Neural crest cell (in vitro differentiated cells): ENCODE measurements around the gene SDK1. TPM values are rescaled to one million over a fixed set of nuclear protein-coding genes. Genes with fewer than 3 reads are reported as not detected.

Experiments
- DNase-seq: peaks from one replicate; pipeline ENCODE4 v3.0.0; 2021; ENCODE audit warnings: low read depth, mixed read lengths, low spot score
- H3K27ac Mint-ChIP-seq: one replicate; pipeline ENCODE4 v1.8.0; 2021; ENCODE audit warnings: mild to moderate bottlenecking, mixed read lengths; ENCODE audit not compliant: unreplicated experiment
- H3K27me3 Mint-ChIP-seq: 2 replicates; pipeline ENCODE4 v1.8.0; 2021; ENCODE audit warnings: low read depth, mild to moderate bottlenecking, mixed read lengths
- H3K36me3 Mint-ChIP-seq: 2 replicates; pipeline ENCODE4 v1.8.0; 2021; ENCODE audit warnings: low read depth, mild to moderate bottlenecking, mixed read lengths
- H3K4me1 Mint-ChIP-seq: 2 replicates; pipeline ENCODE4 v1.8.0; 2021; ENCODE audit warnings: mixed read lengths
- H3K4me3 Mint-ChIP-seq: one replicate; pipeline ENCODE4 v1.8.0; 2021; ENCODE audit warnings: mild to moderate bottlenecking, mixed read lengths
- H3K9me3 Mint-ChIP-seq: 2 replicates; pipeline ENCODE4 v1.8.0; 2021; ENCODE audit warnings: mixed read lengths
- total RNA-seq: library from RNA; stranded (reverse); gene quantifications from 2 replicates; pipeline ENCODE4 v1.2.1, GENCODE V29; 2021
- TF ChIP-seq, protein P1 (sequence below): fragments of 200-600 bp; sonication (generic); conservative IDR thresholded peaks from 2 replicates; pipeline ENCODE4 v1.5.0; 2021; ENCODE audit warnings: antibody characterized with exemption, mild to moderate bottlenecking

Gene SDK1
- total RNA-seq, 1 donor from 2014 or later: 11.6 TPM

DNA sequence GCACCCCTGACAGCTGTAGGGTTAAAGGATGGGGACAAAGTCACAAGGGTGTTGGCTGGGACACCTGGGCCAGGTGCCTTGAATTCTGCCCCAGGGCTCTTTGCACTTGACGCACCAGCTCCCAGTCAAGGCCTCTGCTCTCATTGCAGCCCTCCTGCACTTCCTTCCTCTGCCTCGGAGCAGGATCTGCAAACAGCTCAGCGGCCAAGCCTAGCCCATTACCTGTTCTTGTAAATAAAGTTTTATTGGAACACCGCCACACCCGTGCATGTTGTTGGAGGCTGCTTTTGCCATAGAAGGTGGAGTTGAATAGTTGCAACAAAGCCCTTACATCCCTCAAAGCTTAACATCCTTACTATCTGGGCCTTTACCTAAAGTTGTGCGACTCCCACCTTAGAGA lies 897.2 kb downstream of the SDK1 start:
- H3K36me3 Mint-ChIP-seq: no peaks in the 10 kb centered on the region
- no peak for DNase-seq
- no peak overlapping the region for H3K4me3 Mint-ChIP-seq
- H3K4me1 Mint-ChIP-seq: peaks cover 21% of the 10 kb centered on the region
- TF ChIP-seq, protein P1, sequence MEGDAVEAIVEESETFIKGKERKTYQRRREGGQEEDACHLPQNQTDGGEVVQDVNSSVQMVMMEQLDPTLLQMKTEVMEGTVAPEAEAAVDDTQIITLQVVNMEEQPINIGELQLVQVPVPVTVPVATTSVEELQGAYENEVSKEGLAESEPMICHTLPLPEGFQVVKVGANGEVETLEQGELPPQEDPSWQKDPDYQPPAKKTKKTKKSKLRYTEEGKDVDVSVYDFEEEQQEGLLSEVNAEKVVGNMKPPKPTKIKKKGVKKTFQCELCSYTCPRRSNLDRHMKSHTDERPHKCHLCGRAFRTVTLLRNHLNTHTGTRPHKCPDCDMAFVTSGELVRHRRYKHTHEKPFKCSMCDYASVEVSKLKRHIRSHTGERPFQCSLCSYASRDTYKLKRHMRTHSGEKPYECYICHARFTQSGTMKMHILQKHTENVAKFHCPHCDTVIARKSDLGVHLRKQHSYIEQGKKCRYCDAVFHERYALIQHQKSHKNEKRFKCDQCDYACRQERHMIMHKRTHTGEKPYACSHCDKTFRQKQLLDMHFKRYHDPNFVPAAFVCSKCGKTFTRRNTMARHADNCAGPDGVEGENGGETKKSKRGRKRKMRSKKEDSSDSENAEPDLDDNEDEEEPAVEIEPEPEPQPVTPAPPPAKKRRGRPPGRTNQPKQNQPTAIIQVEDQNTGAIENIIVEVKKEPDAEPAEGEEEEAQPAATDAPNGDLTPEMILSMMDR: no peak
- no peak overlapping the region for H3K27ac Mint-ChIP-seq
- no peaks in the 10 kb centered on the region for H3K9me3 Mint-ChIP-seq
- H3K27me3 Mint-ChIP-seq: no peaks in the 10 kb centered on the region

- TF ChIP-seq, protein P1: no peak
- H3K27me3 Mint-ChIP-seq: no peaks in the 10 kb centered on the region
- H3K27ac Mint-ChIP-seq: no peak overlapping the region
- H3K4me3 Mint-ChIP-seq: no peak overlapping the region
- no peaks in the 10 kb centered on the region for H3K36me3 Mint-ChIP-seq
- H3K4me1 Mint-ChIP-seq: peaks cover 38% of the 10 kb centered on the region
- no peaks in the 10 kb centered on the region for H3K9me3 Mint-ChIP-seq
- DNase-seq: no peak
Observed at GRCh38 chr7:4200546-4201094, 899.6 kb downstream of the SDK1 start.

DNA sequence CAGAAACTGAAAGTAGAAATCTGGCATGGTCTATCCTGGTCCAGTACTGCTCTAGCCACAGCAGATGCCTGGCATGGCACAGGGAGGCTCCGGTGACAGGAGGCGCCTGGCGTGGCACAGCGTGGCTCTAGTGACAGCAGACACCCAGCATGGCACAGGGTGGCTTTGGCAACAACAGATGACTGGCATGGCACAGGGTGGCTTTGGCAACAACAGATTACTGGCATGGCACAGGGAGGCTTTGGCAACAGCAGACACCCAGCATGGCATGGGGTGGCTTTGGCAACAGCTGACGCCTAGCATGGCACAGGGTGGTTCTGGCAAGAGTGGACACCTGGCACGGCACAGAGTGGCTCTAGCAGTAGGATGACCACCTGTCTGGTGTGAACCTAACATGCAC lies 900.5 kb downstream of the SDK1 start:
- no peaks in the 10 kb centered on the region for H3K36me3 Mint-ChIP-seq
- H3K4me3 Mint-ChIP-seq: no peak overlapping the region
- TF ChIP-seq, protein P1: no peak
- H3K4me1 Mint-ChIP-seq: peaks cover 31% of the 10 kb centered on the region
- DNase-seq: no peak
- H3K27me3 Mint-ChIP-seq: no peaks in the 10 kb centered on the region
- no peak overlapping the region for H3K27ac Mint-ChIP-seq
- H3K9me3 Mint-ChIP-seq: no peaks in the 10 kb centered on the region

DNA sequence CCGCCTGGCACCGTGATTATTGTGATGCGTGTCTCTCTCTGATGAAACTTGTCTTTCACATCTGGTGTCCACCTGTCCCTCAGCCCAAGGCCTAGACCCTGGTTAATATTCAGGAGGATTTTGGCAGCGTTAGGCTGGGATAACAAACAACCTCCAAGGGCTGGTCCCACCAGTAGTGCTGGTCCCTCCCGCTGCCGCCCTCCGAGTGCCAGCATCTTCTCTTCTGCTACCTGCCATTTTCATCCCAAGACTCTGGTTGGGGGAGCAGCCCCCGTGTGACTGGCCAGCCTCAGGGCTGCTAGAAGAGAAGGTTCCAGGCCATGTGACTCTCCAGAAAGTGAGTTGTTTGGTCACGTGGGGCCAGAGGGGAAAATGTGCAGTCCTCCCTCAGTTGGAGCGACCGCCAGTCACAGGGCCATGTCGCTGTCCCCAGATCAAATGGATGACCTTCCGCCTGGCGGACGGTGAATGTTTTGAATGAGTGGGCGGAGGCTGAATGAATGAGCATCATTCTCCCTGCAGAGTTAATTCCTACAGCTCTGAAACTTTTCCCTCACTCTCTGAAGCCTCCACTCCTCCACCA lies 901.2 kb downstream of the SDK1 start:
- peaks cover 31% of the 10 kb centered on the region for H3K4me1 Mint-ChIP-seq
- no peaks in the 10 kb centered on the region for H3K36me3 Mint-ChIP-seq
- TF ChIP-seq, protein P1: no peak
- no peaks in the 10 kb centered on the region for H3K9me3 Mint-ChIP-seq
- peak; percentile 25 for DNase-seq
- H3K27ac Mint-ChIP-seq: no peak overlapping the region
- no peak overlapping the region for H3K4me3 Mint-ChIP-seq
- no peaks in the 10 kb centered on the region for H3K27me3 Mint-ChIP-seq

GRCh38 chr7:4202954-4203353 lies 901.9 kb downstream of the SDK1 start:
- Mint-ChIP-seq H3K36me3 (no peaks in the 10 kb centered on the region), H3K4me1 (peaks cover 31% of the 10 kb centered on the region), H3K27me3 (no peaks in the 10 kb centered on the region), H3K27ac (peak overlapping the region; percentile 57), H3K4me3 (no peak overlapping the region), H3K9me3 (no peaks in the 10 kb centered on the region)
- TF ChIP-seq, protein P1: no peak
- no peak for DNase-seq
